ENCODE data around the gene NFIB.

NFIB gene

GRCh38 chr9:14326264-14326826 lies 12.4 kb upstream of the NFIB start:
- peaks cover 37% of the 10 kb centered on the region for H3K4me1 Mint-ChIP-seq
- no peaks in the 10 kb centered on the region for H3K36me3 Mint-ChIP-seq (ENCODE audit: low read depth)
- TF ChIP-seq CTCF (IDR thresholded peaks at IDR 0.05; ENCODE audit: unreplicated experiment in 3 of 3), result no peak
- H3K9me3 Mint-ChIP-seq, result no peaks in the 10 kb centered on the region
- H3K27ac Mint-ChIP-seq, result no peak overlapping the region
- H3K4me3 Mint-ChIP-seq, result no peak overlapping the region
- peaks cover 4% of the 10 kb centered on the region for H3K27me3 Mint-ChIP-seq (ENCODE audit: low read depth)

- H3K27me3 Mint-ChIP-seq (ENCODE audit: low read depth), result peaks cover 4% of the 10 kb centered on the region
- peaks cover 47% of the 10 kb centered on the region for H3K4me1 Mint-ChIP-seq
- no peak overlapping the region for H3K4me3 Mint-ChIP-seq
- H3K36me3 Mint-ChIP-seq (ENCODE audit: low read depth), result no peaks in the 10 kb centered on the region
- H3K9me3 Mint-ChIP-seq, result no peaks in the 10 kb centered on the region
- TF ChIP-seq CTCF (IDR thresholded peaks at IDR 0.05; ENCODE audit: unreplicated experiment in 3 of 3), result no peak
- no peak overlapping the region for H3K27ac Mint-ChIP-seq
These were observed 11.2 kb upstream of the NFIB start for GRCh38 chr9:14325147-14325546.

- peak overlapping the region; percentile 91 to 99 (median 95) for H3K4me3 Mint-ChIP-seq
- peaks cover 4% of the 10 kb centered on the region for H3K27me3 Mint-ChIP-seq (ENCODE audit: low read depth)
- TF ChIP-seq CTCF (IDR thresholded peaks at IDR 0.05; ENCODE audit: unreplicated experiment in 3 of 3), result no peak
- H3K9me3 Mint-ChIP-seq, result no peaks in the 10 kb centered on the region
- H3K27ac Mint-ChIP-seq, result peak overlapping the region; percentile 98 to 99 (median 98)
- peaks cover 51% of the 10 kb centered on the region for H3K4me1 Mint-ChIP-seq
- no peaks in the 10 kb centered on the region for H3K36me3 Mint-ChIP-seq (ENCODE audit: low read depth)
These were observed 10.2 kb upstream of the NFIB start for GRCh38 chr9:14323985-14324650.

GRCh38 chr9:14323083-14323971 lies 9.4 kb upstream of the NFIB start:
- Mint-ChIP-seq H3K4me3 (peak overlapping the region; percentile 91 to 99 (median 95)), H3K27ac (peak overlapping the region; percentile 98 to 99 (median 98)), H3K4me1 (peaks cover 58% of the 10 kb centered on the region), H3K36me3 (ENCODE audit: low read depth) (no peaks in the 10 kb centered on the region), H3K27me3 (ENCODE audit: low read depth) (peaks cover 4% of the 10 kb centered on the region), H3K9me3 (no peaks in the 10 kb centered on the region)
- TF ChIP-seq CTCF (IDR thresholded peaks at IDR 0.05; ENCODE audit: unreplicated experiment in 3 of 3), result no peak

GRCh38 chr9:14322211-14323082 lies 8.5 kb upstream of the NFIB start:
- Mint-ChIP-seq H3K4me3 (peak overlapping the region; percentile 91 to 99 (median 95)), H3K27me3 (ENCODE audit: low read depth) (peaks cover 4% of the 10 kb centered on the region), H3K9me3 (no peaks in the 10 kb centered on the region), H3K36me3 (ENCODE audit: low read depth) (no peaks in the 10 kb centered on the region), H3K4me1 (peaks cover 64% of the 10 kb centered on the region), H3K27ac (peak overlapping the region; percentile 98 to 99 (median 98))
- peak; percentile 51 to 72 (median 57) for TF ChIP-seq CTCF (IDR thresholded peaks at IDR 0.05; ENCODE audit: unreplicated experiment in 3 of 3)
